HepG2 (cell line): ENCODE measurements around the gene SPAG4. TPM values are rescaled to one million over a fixed set of nuclear protein-coding genes. Genes with fewer than 3 reads are reported as not detected.

Source experiments
- AHR ChIP-seq: IDR thresholded peaks from 2 replicates; pipeline ENCODE4 v1.6.1; 2018; ENCODE audit warnings: missing genetic modification reagents, missing compliant biosample characterization
- HBP1 ChIP-seq: IDR thresholded peaks from 2 replicates; pipeline ENCODE4 v1.6.1; 2016; ENCODE audit warnings: low read depth, control low read depth
- HNRNPK ChIP-seq: fragments of 200-400 bp; formaldehyde crosslinking; IDR thresholded peaks from 2 replicates; pipeline ENCODE4 v1.6.1; 2018; ENCODE audit warnings: low read length, low read depth, moderate library complexity, mild to moderate bottlenecking; ENCODE audit not compliant: poor library complexity, severe bottlenecking
- IRF2 ChIP-seq: IDR thresholded peaks from 2 replicates; pipeline ENCODE4 v1.6.1; 2018; ENCODE audit warnings: missing genetic modification reagents, missing compliant biosample characterization
- JUND ChIP-seq: sonication (generic); formaldehyde crosslinking; IDR thresholded peaks from 2 replicates; pipeline ENCODE4 v1.8.0; 2022; ENCODE audit warnings: mild to moderate bottlenecking, missing genetic modification reagents
- KAT8 ChIP-seq: IDR thresholded peaks from 2 replicates; pipeline ENCODE4 v1.6.1; 2016; ENCODE audit warnings: missing genetic modification reagents, missing compliant biosample characterization
- KDM3A ChIP-seq: IDR thresholded peaks from 2 replicates; pipeline ENCODE4 v1.6.1; 2018; ENCODE audit warnings: low read depth, missing compliant biosample characterization
- KLF6 ChIP-seq: IDR thresholded peaks from 2 replicates; pipeline ENCODE4 v1.8.0; 2016; ENCODE audit warnings: missing biosample characterization, missing genetic modification reagents
- MBNL3 ChIP-seq: fragments of 250-450 bp; sonication (Bioruptor Pico); conservative IDR thresholded peaks from 2 replicates; pipeline ENCODE4 v1.8.0; 2022; ENCODE audit warnings: mild to moderate bottlenecking, inconsistent platforms
- MLLT10 ChIP-seq: sonication (generic); formaldehyde crosslinking; IDR thresholded peaks from 2 replicates; pipeline ENCODE4 v1.4.0; 2020; ENCODE audit warnings: missing genetic modification reagents
- NFIC ChIP-seq: IDR thresholded peaks from 2 replicates; pipeline ENCODE4 v1.6.1; 2012; ENCODE audit warnings: mild to moderate bottlenecking, low read length, inconsistent platforms
- SIX1 ChIP-seq: sonication (generic); formaldehyde crosslinking; IDR thresholded peaks from 2 replicates; pipeline ENCODE4 v1.4.0; 2020; ENCODE audit warnings: missing genetic modification reagents, borderline replicate concordance
- SKI ChIP-seq: fragments of 450-650 bp; IDR thresholded peaks from one replicate; pipeline ENCODE4 v1.6.1; 2018; ENCODE audit warnings: mild to moderate bottlenecking; ENCODE audit not compliant: partially characterized antibody
- SP4 ChIP-seq: sonication (generic); formaldehyde crosslinking; IDR thresholded peaks from 2 replicates; pipeline ENCODE4 v1.8.1; 2023; ENCODE audit warnings: mild to moderate bottlenecking, missing genetic modification reagents
- YY1 ChIP-seq: IDR thresholded peaks from 2 replicates; pipeline ENCODE4 v1.6.1; 2011; ENCODE audit warnings: low read length, low read depth, moderate library complexity, mild to moderate bottlenecking; ENCODE audit not compliant: insufficient read depth, insufficient replicate concordance
- ZBTB44 ChIP-seq: sonication (generic); formaldehyde crosslinking; IDR thresholded peaks from 2 replicates; pipeline ENCODE4 v1.4.0; 2020; ENCODE audit warnings: missing genetic modification reagents
- ZFP37 ChIP-seq: sonication (generic); formaldehyde crosslinking; IDR thresholded peaks from 2 replicates; pipeline ENCODE4 v1.4.0; 2020; ENCODE audit warnings: missing genetic modification reagents, borderline replicate concordance
- ZFX ChIP-seq: sonication (generic); formaldehyde crosslinking; IDR thresholded peaks from 2 replicates; pipeline ENCODE4 v1.4.0; 2020; ENCODE audit warnings: mild to moderate bottlenecking, low read depth, missing genetic modification reagents, moderate library complexity
- ZGPAT ChIP-seq: IDR thresholded peaks from 2 replicates; pipeline ENCODE4 v1.6.1; 2016; ENCODE audit warnings: mild to moderate bottlenecking
- ZHX1 ChIP-seq: sonication (generic); formaldehyde crosslinking; IDR thresholded peaks from 2 replicates; pipeline ENCODE4 v1.8.1; 2022; ENCODE audit warnings: low read depth, mild to moderate bottlenecking, missing genetic modification reagents
- ZMAT3 ChIP-seq: sonication (generic); formaldehyde crosslinking; conservative IDR thresholded peaks from 2 replicates; pipeline ENCODE4 v1.7.0; 2021; ENCODE audit warnings: missing genetic modification reagents
- ZNF572 ChIP-seq: sonication (generic); formaldehyde crosslinking; IDR thresholded peaks from 2 replicates; pipeline ENCODE4 v1.5.1; 2020; ENCODE audit warnings: mild to moderate bottlenecking, missing genetic modification reagents
- ZNF678 ChIP-seq: sonication (generic); formaldehyde crosslinking; IDR thresholded peaks from 2 replicates; pipeline ENCODE4 v1.4.0; 2020; ENCODE audit warnings: mild to moderate bottlenecking, missing genetic modification reagents
- ZNF816 ChIP-seq: sonication (generic); formaldehyde crosslinking; IDR thresholded peaks from 2 replicates; pipeline ENCODE4 v1.8.0; 2022; ENCODE audit warnings: missing genetic modification reagents, mild to moderate bottlenecking, borderline replicate concordance
- polyA plus RNA-seq, 8 experiments: library from polyadenylated mRNA; depleted of rRNA in 3 of 8; stranded (reverse) in 7 of 8; unstranded in 1 of 8; fragments of >200 nt; fragmentation: Illumina TruSeq in 4 of 8; extraction: Trizol in 4 of 8; gene quantifications; 2 replicates each; pipeline versions ENCODE4 v1.2.1 to v1.2.3, GENCODE V29; 2011 to 2016; ENCODE audit warnings: low read depth in 4 of 8, missing spikeins in 1 of 8, mixed read lengths in 1 of 8; ENCODE audit not compliant: insufficient read depth in 1 of 8
- total RNA-seq, 5 experiments: library from RNA; depleted of rRNA; stranded (reverse); fragments of >200 nt; fragmentation: Illumina TruSeq; extraction: Trizol; gene quantifications; 2 replicates each; pipeline ENCODE4 v1.2.3, GENCODE V29; 2016; ENCODE audit warnings: low read depth in 1 of 5

SPAG4 gene
- total and polyA plus RNA-seq, 2 of the 13 experiments (the other 11 are each of a cell fraction or from before 2014, with no cell fraction given), result 5.8 to 137 TPM

GRCh38 chr20:35664466-35665206 is 49.0 kb downstream of the SPAG4 start, which contains the start of the genes CPNE1 and RBM12 (continued):
- TF ChIP-seq KAT8 (CRISPR knock-in tag), result peak; percentile 99
- TF ChIP-seq SKI, result no peak
- peak; percentile 92 for TF ChIP-seq ZFP37
- no peak for TF ChIP-seq MBNL3 (CRISPR knock-in tag)
- peak; percentile 98 for TF ChIP-seq IRF2
- no peak for TF ChIP-seq MLLT10 (CRISPR knock-in tag)
- no peak for TF ChIP-seq NFIC
- peak; percentile 99 for TF ChIP-seq ZGPAT
- peak; percentile 88 for TF ChIP-seq KDM3A (CRISPR knock-in tag)
- peak; percentile 99 for TF ChIP-seq ZNF572 (CRISPR knock-in tag)
- TF ChIP-seq ZMAT3 (CRISPR knock-in tag), result peak; percentile 97
- peak; percentile 100 for TF ChIP-seq ZFX (CRISPR knock-in tag)
- TF ChIP-seq HBP1 (CRISPR knock-in tag), result peak; percentile 79
- peak; percentile 97 for TF ChIP-seq KLF6
- peak; percentile 30; the same call in 1 of the 2 replicates for TF ChIP-seq SIX1 (CRISPR knock-in tag)
- peak; percentile 99 for TF ChIP-seq ZNF816
- peak; percentile 99 for TF ChIP-seq ZHX1 (CRISPR knock-in tag)
- TF ChIP-seq YY1, result peak; percentile 100
- TF ChIP-seq ZNF678 (CRISPR knock-in tag), result peak; percentile 81
- TF ChIP-seq JUND (CRISPR knock-in tag), result 0 out of 2 replicates have a peak, but pooled peaks have one; percentile 48
- peak; percentile 78 for TF ChIP-seq SP4
- peak; percentile 83 for TF ChIP-seq HNRNPK
- TF ChIP-seq AHR (CRISPR knock-in tag), result peak; percentile 99
- TF ChIP-seq ZBTB44 (CRISPR knock-in tag), result 0 out of 2 replicates have a peak, but pooled peaks have one; percentile 91
